A549 (cell line): ENCODE measurements around the gene MAML3. TPM values are rescaled to one million over a fixed set of nuclear protein-coding genes. Genes with fewer than 3 reads are reported as not detected.

Experiments
- ATAC-seq, 2 experiments: fragments of 200-7000 bp in 1 of 2; fragments of >200 bp in 1 of 2; cut with Nextera tagmentation in 1 of 2; cut with Tn5 transposase in 1 of 2; 3 replicates each; pipeline versions ENCODE4 v1.8.0 to v1.9.1; 2018 to 2020; ENCODE audit warnings: mild to moderate bottlenecking in 1 of 2, moderate library complexity in 1 of 2
- CTCF ChIA-PET: fragments of 300-600 bp; sonication (Branson Sonifier 250); formaldehyde crosslinking; extraction: SDS; loops from one replicate; lab custom pipeline; 2021; ENCODE audit warnings: antibody characterized with exemption, inconsistent platforms; lab: Yijun Ruan, JAX
- POLR2A ChIA-PET: fragments of 350-600 bp; formaldehyde crosslinking; extraction: SDS; loops from one replicate; lab custom pipeline; 2021; ENCODE audit warnings: antibody characterized with exemption, inconsistent platforms; lab: Yijun Ruan, JAX
- DNase-seq, 2 experiments: peaks; one replicate each; pipeline versions ENCODE4 v3.0.0 to v3.0.0-alpha.2; 2011 to 2016; ENCODE audit warnings: low read depth in 1 of 2, low spot score in 1 of 2
- FAIRE-seq: peaks from 2 replicates; lab custom pipeline; 2011; peaks lifted over from hg19 to GRCh38; lab: Jason Lieb, UNC
- H3K27ac ChIP-seq, 2 experiments: fragments of >200 bp; sonication (Bioruptor Twin); formaldehyde crosslinking; 3 replicates each; pipeline ENCODE4 v1.5.1; 2016 to 2017
- H3K4me1 ChIP-seq: fragments of >200 bp; sonication (Bioruptor Twin); formaldehyde crosslinking; 3 replicates; pipeline ENCODE4 v1.6.1; 2016
- H3K4me2 ChIP-seq: fragments of >200 bp; sonication (Bioruptor Twin); formaldehyde crosslinking; 3 replicates; pipeline ENCODE4 v1.6.1; 2016
- H3K4me3 ChIP-seq: fragments of >200 bp; sonication (Bioruptor Twin); formaldehyde crosslinking; 3 replicates; pipeline ENCODE4 v1.5.1; 2016
- H3K9me3 ChIP-seq: fragments of >200 bp; sonication (Bioruptor Twin); formaldehyde crosslinking; 3 replicates; pipeline ENCODE4 v1.6.1; 2016
- ATOH8 ChIP-seq: fragments of 250-450 bp; sonication (Bioruptor Pico); IDR thresholded peaks from 2 replicates; pipeline ENCODE4 v1.5.0; 2020; ENCODE audit warnings: low read depth, mild to moderate bottlenecking, moderate library complexity
- BCL3 ChIP-seq: fragments of >200 bp; sonication (Bioruptor Twin); formaldehyde crosslinking; IDR thresholded peaks from 3 replicates; pipeline ENCODE4 v1.6.1; 2016
- CBX2 ChIP-seq: fragments of 200-600 bp; sonication (generic); IDR thresholded peaks from 2 replicates; pipeline ENCODE4 v1.6.1; 2016; ENCODE audit warnings: low read depth, mild to moderate bottlenecking, borderline replicate concordance
- CEBPB ChIP-seq, 2 experiments: fragments of >200 bp in 1 of 2; sonication (Bioruptor Twin) in 1 of 2; formaldehyde crosslinking in 1 of 2; IDR thresholded peaks; 2 replicates each; pipeline ENCODE4 v1.6.1; 2012 to 2016
- CTCF ChIP-seq: fragments of >200 bp; sonication (Bioruptor Twin); formaldehyde crosslinking; IDR thresholded peaks from 3 replicates; pipeline ENCODE4 v1.5.1; 2016
- E2F6 ChIP-seq: IDR thresholded peaks from 2 replicates; pipeline ENCODE4 v1.6.1; 2012; ENCODE audit warnings: low read depth, borderline replicate concordance
- ELK1 ChIP-seq: fragments of 150-350 bp; IDR thresholded peaks from 2 replicates; pipeline ENCODE4 v1.6.1; 2014; ENCODE audit warnings: low read depth, mild to moderate bottlenecking, low read length
- EP300 ChIP-seq, 2 experiments: fragments of >200 bp; sonication (Bioruptor Twin); formaldehyde crosslinking; IDR thresholded peaks; 2 replicates in 1 of 2; 3 replicates in 1 of 2; pipeline ENCODE4 v1.6.1; 2016 to 2017
- HDAC2 ChIP-seq: fragments of 200-600 bp; sonication (generic); IDR thresholded peaks from 2 replicates; pipeline ENCODE4 v1.6.1; 2016
- HES2 ChIP-seq: fragments of >200 bp; sonication (Bioruptor Twin); formaldehyde crosslinking; IDR thresholded peaks from 2 replicates; pipeline ENCODE4 v1.6.1; 2016
- HEYL ChIP-seq: fragments of 250-450 bp; sonication (Bioruptor Pico); IDR thresholded peaks from 2 replicates; pipeline ENCODE4 v1.8.0; 2021; ENCODE audit warnings: mild to moderate bottlenecking, moderate library complexity
- HOXB5 ChIP-seq: fragments of 250-450 bp; sonication (Bioruptor Pico); IDR thresholded peaks from 2 replicates; pipeline ENCODE4 v1.5.0; 2020; ENCODE audit warnings: mild to moderate bottlenecking, moderate library complexity
- MAFK ChIP-seq: fragments of 450-650 bp; IDR thresholded peaks from 2 replicates; pipeline ENCODE4 v1.6.1; 2014; ENCODE audit not compliant: partially characterized antibody
- MAX ChIP-seq: IDR thresholded peaks from 2 replicates; pipeline ENCODE4 v1.6.1; 2012
- MAZ ChIP-seq: fragments of 150-350 bp; IDR thresholded peaks from 2 replicates; pipeline ENCODE4 v1.6.1; 2014; ENCODE audit warnings: antibody characterized with exemption, low read depth, low read length, borderline replicate concordance
- NR3C1 ChIP-seq: fragments of >200 bp; sonication (Bioruptor Twin); formaldehyde crosslinking; IDR thresholded peaks from 3 replicates; pipeline ENCODE4 v1.6.1; 2017
- POLR2A ChIP-seq: IDR thresholded peaks from 2 replicates; pipeline ENCODE4 v1.6.1; 2012; ENCODE audit warnings: mild to moderate bottlenecking, low read length
- RARB ChIP-seq: fragments of 250-450 bp; sonication (Bioruptor Pico); IDR thresholded peaks from 2 replicates; pipeline ENCODE4 v1.8.0; 2021; ENCODE audit warnings: mild to moderate bottlenecking, moderate library complexity
- RCOR1 ChIP-seq: fragments of 150-350 bp; IDR thresholded peaks from 2 replicates; pipeline ENCODE4 v1.6.1; 2014; ENCODE audit warnings: antibody characterized with exemption, low read length, low read depth
- REST ChIP-seq: fragments of 200-600 bp; sonication (generic); IDR thresholded peaks from 2 replicates; pipeline ENCODE4 v1.6.1; 2016; ENCODE audit warnings: antibody characterized with exemption, mild to moderate bottlenecking, moderate library complexity
- RFX5 ChIP-seq: fragments of 450-650 bp; IDR thresholded peaks from 2 replicates; pipeline ENCODE4 v1.7.1; 2014; ENCODE audit warnings: antibody characterized with exemption, mild to moderate bottlenecking, moderate library complexity
- SMC3 ChIP-seq: fragments of >200 bp; sonication (Bioruptor Twin); formaldehyde crosslinking; IDR thresholded peaks from 3 replicates; pipeline ENCODE4 v1.6.1; 2018; ENCODE audit warnings: inconsistent platforms
- TP53 ChIP-seq: fragments of 250-450 bp; sonication (Bioruptor Pico); IDR thresholded peaks from 2 replicates; pipeline ENCODE4 v1.5.0; 2021; ENCODE audit warnings: mild to moderate bottlenecking, moderate library complexity
- USF2 ChIP-seq: fragments of 450-650 bp; IDR thresholded peaks from 2 replicates; pipeline ENCODE4 v1.6.1; 2014; ENCODE audit warnings: antibody characterized with exemption
- ZC3H11A ChIP-seq: fragments of 450-650 bp; IDR thresholded peaks from 2 replicates; pipeline ENCODE4 v1.6.1; 2014; ENCODE audit warnings: antibody characterized with exemption, mild to moderate bottlenecking
- ZFP36 ChIP-seq: fragments of 450-650 bp; IDR thresholded peaks from 2 replicates; pipeline ENCODE4 v1.6.1; 2014; ENCODE audit warnings: borderline replicate concordance; ENCODE audit not compliant: partially characterized antibody
- ZSCAN20 ChIP-seq: fragments of 250-450 bp; sonication (Bioruptor Pico); IDR thresholded peaks from 2 replicates; pipeline ENCODE4 v1.8.0; 2022; ENCODE audit warnings: mild to moderate bottlenecking, moderate library complexity
- WGBS: methylation state at CpG from one replicate; pipeline ENCODE4 v1.1.6; 2017; ENCODE audit errors: missing lambda C conversion rate; 5-methylcytosine and 5-hydroxymethylcytosine counted together
- polyA plus RNA-seq, 4 experiments: library from polyadenylated mRNA; depleted of rRNA in 3 of 4; stranded (reverse); fragments of >200 nt; fragmentation: RNase III in 1 of 4; extraction: RNeasy Plus Mini Kit Qiagen cat#74134 plus additional on column Dnase treatment in 1 of 4; gene quantifications; 2 replicates in 3 of 4; 3 replicates in 1 of 4; pipeline ENCODE4 v1.2.3, GENCODE V29; 2011 to 2017

MAML3 gene
- polyA plus RNA-seq, 2 of the 4 experiments (the other 2 are of a cell fraction) = 9.0 to 22.2 TPM

GRCh38 chr4:139898293-139898692 lies 255.7 kb downstream of the MAML3 start:
- ATAC-seq (no peak), DNase-seq (no peak), FAIRE-seq (no peak)
- H3K27ac ChIP-seq = no peak overlapping the region
- no peak for TF ChIP-seq NR3C1
- no peak for TF ChIP-seq HOXB5 (CRISPR knock-in tag)
- TF ChIP-seq CBX2 = no peak
- no peak for TF ChIP-seq EP300 (IDR thresholded peaks at IDR 0.05)
- TF ChIP-seq CTCF = no peak
- no peak for TF ChIP-seq BCL3
- no peak for TF ChIP-seq RARB (CRISPR knock-in tag)
- TF ChIP-seq HEYL = no peak
- no peak for TF ChIP-seq RFX5
- TF ChIP-seq TP53 (CRISPR knock-in tag) = no peak
- TF ChIP-seq CEBPB (IDR thresholded peaks at IDR 0.05) = no peak
- no peak for TF ChIP-seq MAX
- no peak for TF ChIP-seq ELK1
- H3K4me2 ChIP-seq = no peak overlapping the region
- POLR2A ChIA-PET = no interaction called here
- H3K4me1 ChIP-seq = peaks cover 18% of the 10 kb centered on the region
- 88% methylated on average over 3 of the region's 3 CpGs for WGBS
- CTCF ChIA-PET = interaction anchor here (1.6 kb wide), 1 partner anchor 10 kb away, joined by 5 read pairs; no protein-coding TSS in a partner anchor
- no peaks in the 10 kb centered on the region for H3K9me3 ChIP-seq
- no peak overlapping the region for H3K4me3 ChIP-seq

GRCh38 chr4:139896091-139896604 lies 257.8 kb downstream of the MAML3 start:
- Histone ChIP-seq H3K4me3 (no peak overlapping the region), H3K4me1 (peaks cover 11% of the 10 kb centered on the region), H3K9me3 (no peaks in the 10 kb centered on the region), H3K4me2 (no peak overlapping the region), H3K27ac (no peak overlapping the region)
- POLR2A ChIA-PET = no interaction called here
- DNase-seq (no peak), ATAC-seq (no peak), FAIRE-seq (no peak)
- CTCF ChIA-PET = interaction anchor here (0.9 to 1.5 kb wide), 2 partner anchors 21 to 39 kb away, joined by 3 to 5 read pairs; no protein-coding TSS in a partner anchor
- 88% methylated on average over 6 of the region's 6 CpGs for WGBS
- TF ChIP-seq MAZ = no peak
- no peak for TF ChIP-seq HDAC2
- TF ChIP-seq REST = no peak
- no peak for TF ChIP-seq HEYL
- TF ChIP-seq ZFP36 = no peak
- no peak for TF ChIP-seq POLR2A
- TF ChIP-seq ZSCAN20 (CRISPR knock-in tag) = no peak
- no peak for TF ChIP-seq E2F6
- no peak for TF ChIP-seq ZC3H11A
- no peak for TF ChIP-seq SMC3
- no peak for TF ChIP-seq TP53 (CRISPR knock-in tag)
- TF ChIP-seq HES2 = no peak
- no peak for TF ChIP-seq RARB (CRISPR knock-in tag)
- no peak for TF ChIP-seq USF2
- no peak for TF ChIP-seq NR3C1
- no peak for TF ChIP-seq ATOH8 (CRISPR knock-in tag)
- TF ChIP-seq MAFK = no peak
- no peak for TF ChIP-seq RCOR1
